SIG-M5 (cell line): ENCODE results near the gene ONECUT1.

Experiments
- DNase-seq: peaks from one replicate; lab custom pipeline; 2025; lab: John Stamatoyannopoulos, UW

Gene ONECUT1

DNA sequence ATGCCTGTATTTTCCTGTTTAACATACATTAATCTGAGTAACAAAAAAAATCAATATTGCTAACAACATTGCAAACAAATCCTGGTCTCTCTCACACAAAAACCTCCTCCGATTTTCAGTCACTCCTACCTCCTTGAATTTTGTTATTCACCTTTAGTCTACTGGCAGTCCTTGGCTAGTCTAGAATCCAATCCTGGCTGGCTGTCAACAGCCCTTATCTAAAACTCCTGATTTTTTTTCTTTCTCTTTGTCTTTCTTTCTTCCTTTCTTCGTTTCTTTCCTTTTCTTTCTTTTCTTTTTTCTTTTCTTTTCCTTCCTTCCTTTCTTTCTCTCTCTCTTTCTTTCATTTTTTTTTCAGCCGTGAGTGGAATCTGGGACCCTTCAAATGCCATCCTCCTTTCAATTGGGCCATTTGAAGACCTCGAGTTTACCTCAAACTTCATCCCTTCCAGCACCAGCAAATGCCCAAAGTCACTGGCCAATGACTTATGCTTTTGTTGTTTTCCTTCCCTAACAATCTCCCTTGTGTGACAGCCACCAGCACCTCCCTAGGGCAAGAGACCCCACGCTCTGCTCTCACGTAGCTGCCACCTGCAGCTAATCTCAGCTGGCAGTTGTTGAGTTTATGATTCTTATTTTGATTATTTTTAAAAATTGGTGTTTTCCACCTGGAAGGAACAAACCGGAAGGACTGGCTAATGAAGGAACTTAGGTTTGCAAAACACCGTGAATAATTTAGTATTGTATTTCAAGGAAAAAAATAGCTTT is 6.8 kb upstream of the ONECUT1 start:
- DNase-seq, result no peak

DNA sequence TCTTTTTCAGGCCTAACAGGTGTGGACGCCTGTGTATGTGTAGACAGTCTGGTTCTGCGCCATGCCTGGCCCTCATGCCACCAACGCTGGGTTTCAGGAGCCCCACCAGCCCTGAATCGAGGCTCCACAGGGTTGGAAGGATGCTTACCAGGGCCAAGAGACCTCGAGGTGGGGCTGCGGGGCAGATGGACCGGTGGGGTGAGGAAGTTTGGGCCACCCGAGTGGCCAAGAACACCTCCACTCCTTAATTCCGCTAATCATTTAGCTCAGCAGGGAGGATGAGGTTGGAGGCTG is 6.0 kb upstream of the ONECUT1 start:
- no peak for DNase-seq

DNA sequence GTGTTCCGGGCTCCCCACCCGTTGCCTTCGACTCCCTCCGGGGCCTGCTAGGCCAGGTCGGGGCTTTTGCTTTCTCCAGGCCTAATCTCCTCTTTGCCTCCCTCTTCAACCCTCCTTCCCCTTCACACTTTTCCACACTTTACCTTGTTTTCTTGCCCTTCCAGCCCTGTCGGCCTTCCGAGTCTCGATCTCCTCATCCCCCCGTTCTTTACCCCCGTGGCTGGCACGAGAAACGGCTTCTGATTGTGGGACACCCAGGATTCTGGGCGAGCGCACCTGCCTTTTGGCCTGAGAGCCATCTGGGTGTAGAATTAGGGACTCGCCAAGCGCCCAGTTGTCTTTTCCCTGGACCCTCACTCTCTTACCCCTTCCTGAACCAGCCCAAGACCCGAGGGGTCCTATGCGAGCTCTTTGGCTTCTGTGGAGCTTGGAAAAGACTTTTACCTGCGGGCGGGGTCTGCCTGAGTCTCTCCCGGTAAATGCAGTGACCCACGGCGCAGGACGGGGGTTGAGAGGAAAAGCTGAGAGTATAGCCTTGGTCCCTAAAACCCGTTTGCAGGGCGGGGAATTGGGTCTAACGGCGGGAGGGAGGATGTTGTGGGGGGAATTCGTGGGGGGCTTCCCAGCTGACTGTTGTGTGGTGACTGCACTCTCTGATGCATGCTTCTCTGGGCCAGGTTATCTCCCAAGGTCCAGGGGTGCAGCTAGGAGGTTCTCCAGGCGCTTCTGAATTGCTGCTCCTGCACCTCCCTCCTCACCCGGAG is 5.5 kb upstream of the ONECUT1 start:
- DNase-seq, result no peak

DNA sequence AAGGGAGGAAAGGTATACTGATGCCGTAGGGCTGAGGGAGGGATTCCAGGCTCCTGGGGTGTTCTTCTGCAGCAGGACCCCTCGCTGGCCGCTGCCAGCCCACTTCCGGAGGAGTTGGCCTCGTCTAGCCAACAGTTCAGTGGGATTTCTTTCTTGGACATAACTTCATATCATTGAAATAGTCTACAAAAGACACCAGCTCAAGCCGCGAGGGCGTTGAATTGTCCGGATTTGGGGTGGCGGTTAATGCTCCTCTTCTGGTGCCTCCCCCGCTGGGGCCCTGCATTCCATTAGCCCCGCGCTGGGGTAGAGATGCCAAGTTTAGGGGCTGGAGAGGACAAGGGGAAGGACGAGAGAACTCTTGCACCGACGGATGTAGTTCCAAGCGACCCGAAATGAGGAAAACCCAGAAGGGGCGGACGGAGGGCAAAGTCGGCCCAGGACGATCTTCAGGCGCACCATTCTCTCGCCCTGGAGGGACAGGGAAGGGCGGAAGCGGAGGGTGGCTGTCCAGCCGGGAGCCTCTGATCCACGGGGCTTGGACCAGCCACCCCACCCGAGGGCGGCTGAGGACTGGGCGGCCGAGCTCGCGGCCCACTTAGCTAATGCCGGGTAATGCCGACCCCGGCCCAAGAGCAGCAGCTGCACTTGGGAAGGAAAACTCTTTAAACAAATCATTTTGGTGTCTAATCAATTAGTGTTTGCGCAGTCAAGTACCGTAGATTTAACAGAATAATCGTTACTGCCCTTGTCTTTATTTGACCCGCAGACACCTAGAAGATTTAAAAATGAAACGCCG is 4.7 kb upstream of the ONECUT1 start:
- DNase-seq, result no peak

DNA sequence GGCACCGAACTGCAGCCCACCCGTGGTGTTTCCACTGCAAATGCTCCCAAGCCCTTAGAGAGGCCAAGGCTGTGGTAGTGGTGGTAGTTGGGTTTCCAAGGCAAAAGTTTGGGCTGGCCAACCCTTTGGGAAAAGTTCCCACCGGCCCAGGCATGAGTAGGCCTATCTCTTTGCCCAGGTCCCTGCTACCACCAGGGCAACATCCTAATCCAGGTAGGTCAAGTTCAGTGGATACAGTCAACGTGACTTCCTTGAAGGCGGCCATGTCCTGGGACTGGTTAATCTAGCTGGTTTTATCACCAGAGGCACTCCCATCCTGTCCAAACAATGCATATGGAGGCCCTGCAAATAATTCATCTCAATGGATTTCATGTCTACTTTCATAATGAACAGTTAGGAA is 1.6 kb upstream of the ONECUT1 start:
- DNase-seq, result no peak

DNA sequence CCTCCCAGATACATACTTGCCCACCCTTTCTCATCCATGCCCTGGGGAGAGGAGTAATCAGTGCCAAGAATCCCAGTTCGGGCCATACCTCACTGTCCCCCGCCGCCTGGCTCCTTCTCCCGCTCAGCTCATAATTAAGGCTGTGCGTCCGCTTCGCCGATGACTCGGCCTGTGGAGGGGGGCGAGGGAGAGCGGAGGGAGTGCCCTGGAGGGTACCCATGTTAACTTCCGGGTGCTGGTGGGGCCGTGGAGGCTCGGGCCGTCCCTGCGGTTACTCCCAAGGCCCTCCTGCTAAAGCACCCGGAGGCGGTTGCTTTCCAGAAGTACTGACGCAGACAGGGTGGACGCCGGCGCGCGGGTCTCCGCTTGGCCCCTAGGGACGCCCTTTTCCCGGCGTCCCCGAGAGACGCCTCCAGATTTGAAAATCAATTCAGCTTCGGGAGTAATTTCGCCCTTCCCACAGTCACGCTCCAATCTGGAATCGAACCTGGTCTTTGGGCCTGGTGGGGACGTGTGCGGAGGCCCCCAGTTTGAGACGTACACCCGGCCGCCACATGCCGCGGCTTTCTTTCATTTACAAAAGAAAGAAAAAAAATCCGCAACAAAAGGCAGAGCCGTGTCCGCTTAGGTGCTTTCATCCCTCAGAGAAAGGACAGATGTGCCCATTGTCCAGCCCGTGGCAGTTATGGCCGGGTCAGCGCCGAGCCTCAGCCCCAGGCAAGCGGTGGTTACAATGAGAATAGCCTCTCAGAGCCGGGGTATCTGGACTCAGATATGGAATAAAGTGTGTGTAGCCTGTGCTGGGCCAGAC is 1.0 kb upstream of the ONECUT1 start:
- DNase-seq, result no peak

DNA sequence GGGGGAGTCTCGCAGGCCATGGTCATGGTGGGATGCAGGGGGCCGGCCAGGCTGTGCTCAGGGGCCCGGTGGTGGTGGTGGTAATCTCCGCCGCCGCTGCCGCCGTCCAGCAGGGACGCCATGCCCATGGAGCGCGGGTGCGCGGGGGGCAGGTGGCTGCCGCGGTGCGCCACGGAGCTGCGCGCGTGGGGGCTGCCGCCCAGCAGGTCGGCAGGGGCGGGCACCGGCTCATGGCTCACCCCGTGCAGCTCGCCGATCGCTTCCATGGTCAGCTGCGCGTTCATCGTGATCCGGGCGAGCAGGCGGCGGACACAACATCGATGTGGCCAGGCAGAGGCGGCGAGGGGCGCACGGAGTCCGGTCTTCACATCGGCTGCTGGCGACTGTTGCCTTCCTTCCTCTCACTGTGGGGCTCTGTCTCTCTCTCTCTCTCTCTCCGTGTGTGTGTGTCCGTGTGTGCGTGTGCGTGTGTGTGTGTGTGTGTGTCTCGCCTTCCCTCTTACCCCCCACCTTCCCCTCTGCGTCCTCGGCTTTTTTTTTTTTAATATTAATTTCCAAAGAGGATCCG is 451 bp downstream of the ONECUT1 start:
- no peak for DNase-seq

DNA sequence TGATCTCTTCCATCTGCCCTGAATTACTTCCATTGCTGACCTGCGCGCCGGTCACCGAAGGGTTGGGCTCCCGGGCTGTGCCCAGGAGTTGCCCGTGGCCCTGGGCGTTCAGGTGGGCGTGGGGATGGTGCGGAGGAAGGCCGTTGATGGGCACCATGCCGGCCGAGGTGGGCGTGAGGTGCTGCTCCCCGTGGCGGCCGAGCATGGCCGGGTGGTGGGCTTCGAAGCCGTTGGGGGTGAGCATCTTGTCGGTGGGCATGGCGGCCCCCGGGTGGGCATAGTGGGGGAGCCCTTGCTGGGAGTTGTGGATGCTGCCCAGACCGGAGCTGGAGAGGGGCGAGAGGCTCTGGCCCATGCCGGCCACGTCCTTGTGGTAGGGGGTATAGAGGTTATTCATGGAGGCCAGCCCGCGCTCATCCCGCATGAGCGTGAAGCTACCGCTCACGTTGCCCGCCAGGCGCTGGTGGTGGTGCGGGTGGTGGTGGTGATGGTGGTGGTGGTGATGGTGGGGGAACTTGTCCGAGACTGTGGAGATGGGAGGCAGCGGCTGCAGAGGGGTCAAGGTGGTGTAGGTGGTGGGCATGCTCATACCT is 1.0 kb downstream of the ONECUT1 start:
- no peak for DNase-seq

DNA sequence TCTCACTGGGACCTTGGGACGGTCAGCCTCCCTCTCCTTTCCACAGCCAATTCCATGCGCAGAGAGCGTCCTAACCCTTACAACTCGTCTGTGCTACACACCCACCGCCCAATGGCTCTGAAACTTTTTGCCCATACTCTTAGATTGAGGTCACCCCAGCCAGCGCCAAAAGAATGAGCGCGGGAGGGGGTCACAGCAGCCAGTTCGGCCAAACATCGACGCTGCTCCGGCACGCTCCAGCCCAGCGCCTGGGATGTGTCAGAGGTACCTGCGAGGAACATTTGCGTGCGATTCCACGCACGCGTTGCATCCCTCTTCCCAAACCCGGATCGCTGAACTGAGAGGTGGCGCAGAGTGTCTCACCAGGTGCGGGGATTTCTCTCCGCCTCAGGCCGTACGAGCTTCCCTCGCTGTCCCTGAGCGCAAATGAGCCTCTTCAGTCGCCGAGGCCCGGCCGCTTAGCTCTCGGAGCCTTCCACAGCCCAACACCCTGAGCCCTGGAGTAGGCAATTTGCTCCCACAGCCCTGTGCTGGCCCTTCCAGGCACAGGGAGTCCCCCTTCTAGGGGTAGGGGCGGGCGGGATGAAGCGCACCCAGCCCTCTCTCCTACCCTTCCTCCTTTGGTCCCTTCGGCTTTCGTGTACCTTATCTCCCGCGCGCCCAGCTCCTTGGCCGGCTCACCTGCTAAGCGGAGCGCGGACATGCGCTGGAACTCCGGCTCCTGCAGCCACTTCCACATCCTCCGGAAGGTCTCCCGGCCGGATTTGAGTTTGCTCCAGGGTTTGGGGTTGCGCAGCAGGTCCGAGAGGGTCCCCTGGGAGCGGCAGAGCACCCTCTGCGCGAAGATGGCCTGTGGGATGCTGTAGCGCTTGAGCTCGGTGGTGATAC is 1.8 kb downstream of the ONECUT1 start:
- DNase-seq, result no peak

DNA sequence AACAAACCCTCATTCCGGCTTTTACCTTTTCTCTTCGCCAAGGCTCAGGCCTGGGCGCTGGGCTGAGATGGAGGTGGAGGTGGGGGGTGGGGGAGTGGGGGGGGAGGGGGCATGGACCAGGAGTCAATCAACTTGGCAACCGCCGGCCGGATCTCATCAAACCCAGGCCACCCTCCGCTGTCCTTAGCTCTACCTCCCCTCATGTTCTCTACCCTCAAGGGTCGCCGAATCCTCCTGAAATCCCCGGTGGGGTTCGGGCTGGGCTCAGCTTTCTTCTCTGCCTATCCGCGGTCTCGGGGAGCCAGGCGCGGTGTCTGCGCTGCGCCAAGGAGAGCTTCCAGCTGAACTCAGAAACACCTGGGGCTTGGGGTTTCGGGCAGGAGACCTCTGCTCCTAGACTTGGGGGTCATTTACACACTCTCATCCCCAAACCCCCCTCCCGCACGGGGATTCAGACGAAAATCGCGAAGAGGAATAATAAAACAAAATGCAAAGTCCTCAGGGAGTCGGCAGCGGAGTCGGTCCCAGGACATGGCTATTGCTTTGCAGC is 2.5 kb downstream of the ONECUT1 start:
- no peak for DNase-seq

DNA sequence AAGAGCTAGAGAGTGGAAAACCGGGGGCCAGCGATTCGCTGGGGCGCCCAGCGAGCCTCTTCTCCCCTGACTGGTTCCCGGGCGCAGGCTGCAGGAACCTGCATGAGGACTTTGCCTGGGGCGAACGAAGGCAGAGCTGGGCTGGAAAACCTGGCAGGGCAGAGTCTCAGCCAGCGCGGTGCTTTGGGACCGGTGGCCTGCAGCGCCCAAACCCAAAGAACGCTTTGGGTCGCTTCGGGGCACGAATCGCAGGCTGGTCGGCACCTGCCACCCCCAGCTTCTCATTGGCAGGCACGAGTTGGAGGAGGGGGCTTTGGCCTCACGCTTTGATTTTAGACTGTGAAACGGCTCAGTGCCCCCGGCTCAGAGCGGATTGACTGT is 3.0 kb downstream of the ONECUT1 start:
- no peak for DNase-seq

DNA sequence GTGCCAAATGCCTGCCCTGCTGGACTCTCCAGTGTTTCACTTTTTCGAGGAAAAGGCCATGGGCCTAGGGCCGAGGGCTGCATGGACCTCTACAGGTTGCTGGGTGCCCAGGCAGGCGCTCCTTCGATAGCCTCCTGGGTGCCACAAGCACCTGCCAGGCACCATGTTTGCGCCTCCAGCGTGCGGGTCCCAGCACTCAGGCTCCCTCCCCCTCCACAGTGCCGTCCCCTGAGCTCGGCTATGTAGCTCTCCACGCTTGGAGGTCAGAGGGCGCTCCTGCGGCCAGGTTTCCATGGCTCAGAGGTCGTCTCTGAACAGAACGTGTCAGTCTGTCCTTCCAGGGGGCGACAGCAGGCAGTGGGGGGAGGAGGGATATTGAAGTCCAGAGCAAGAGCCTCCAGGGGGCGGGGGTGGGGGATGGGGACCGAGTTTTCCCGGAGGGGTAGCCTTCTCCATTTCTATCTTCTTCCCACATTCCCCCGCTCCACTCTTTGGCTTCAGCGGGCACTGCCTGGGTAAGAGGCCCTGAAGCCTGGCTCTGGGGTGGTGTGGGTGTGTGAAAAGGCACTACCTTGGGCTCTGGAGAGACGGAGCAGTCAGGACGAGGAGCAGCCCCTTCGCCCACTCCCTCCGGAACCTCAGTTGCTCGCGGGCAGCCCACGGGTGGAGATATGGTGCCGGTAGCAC is 3.6 kb downstream of the ONECUT1 start:
- no peak for DNase-seq

DNA sequence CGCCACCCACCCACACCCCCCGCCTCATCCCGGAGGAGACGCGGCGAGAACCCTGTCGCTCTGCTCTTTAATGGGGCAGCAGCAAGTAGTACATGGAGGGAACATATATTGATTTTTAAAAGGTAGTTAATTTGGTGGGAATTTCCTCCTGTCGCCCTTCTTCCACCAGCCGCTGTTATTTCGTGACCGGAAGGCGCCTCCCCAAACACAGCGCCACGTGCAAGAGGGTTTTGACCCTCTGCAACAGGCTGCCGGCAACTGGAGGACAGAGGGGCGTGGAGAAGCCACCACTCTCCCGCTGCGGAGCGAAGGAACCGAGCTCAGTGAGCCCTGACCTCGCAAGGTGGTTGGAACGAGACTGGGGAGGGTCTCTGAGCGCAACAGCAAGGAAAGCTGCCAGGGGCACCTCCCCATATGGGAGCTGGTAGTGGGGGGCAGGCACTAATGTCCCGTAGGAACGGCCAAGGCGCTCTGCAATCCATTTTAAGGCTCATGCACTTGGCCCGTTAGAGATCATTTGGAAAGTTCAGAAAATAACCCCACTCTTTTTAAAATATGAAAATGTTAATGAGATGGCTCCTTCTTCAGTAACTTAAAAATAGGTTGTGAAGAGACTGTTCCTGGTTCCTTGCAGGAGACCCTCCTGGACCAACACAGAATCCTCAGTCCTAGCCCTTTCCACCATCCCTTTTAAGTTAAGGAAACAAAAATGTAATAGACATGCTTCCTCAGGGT is 4.3 kb downstream of the ONECUT1 start:
- DNase-seq, result no peak

DNA sequence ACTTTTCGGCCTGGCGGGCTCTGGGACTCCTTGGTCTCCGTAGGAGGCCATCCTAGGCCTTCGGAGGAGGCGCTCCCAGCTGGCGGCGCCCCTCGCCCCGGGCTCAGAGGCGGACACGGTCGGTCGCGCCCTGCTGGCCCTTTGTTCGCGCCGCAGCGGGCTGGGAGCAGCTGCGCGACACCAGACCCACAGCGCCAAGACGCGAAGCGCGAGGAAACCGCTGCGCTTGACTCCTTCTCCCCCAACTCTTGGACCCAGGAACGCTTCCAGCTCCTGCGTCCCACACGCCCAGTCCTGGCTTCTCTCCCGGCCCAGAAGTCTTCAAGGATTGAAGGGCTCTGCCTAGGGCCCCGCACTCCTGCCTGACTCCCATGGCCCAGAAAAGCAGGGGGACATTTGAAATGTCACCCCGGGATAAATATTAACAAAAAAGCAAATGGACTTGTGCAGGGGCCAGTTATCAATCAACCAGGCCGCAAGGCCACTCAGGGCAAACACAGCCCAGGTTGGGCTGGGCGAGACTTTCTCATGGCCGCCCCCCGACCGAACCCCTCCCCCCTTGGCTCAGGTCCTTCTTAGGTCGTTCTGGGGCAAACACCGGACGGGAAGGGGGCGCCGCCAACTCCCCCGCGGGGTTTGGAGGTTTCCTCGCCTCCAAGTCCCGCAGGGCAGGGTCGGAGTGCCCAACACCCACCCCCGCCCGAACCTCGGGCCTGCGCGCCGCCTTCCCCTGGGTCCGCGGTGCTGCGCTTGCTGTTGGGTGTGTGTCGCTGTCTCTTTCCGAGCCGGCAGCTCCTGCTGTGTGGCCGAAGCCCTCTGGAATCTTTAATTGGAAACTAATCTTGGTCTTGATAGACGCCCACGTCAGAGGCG is 5.1 kb downstream of the ONECUT1 start:
- DNase-seq, result no peak

DNA sequence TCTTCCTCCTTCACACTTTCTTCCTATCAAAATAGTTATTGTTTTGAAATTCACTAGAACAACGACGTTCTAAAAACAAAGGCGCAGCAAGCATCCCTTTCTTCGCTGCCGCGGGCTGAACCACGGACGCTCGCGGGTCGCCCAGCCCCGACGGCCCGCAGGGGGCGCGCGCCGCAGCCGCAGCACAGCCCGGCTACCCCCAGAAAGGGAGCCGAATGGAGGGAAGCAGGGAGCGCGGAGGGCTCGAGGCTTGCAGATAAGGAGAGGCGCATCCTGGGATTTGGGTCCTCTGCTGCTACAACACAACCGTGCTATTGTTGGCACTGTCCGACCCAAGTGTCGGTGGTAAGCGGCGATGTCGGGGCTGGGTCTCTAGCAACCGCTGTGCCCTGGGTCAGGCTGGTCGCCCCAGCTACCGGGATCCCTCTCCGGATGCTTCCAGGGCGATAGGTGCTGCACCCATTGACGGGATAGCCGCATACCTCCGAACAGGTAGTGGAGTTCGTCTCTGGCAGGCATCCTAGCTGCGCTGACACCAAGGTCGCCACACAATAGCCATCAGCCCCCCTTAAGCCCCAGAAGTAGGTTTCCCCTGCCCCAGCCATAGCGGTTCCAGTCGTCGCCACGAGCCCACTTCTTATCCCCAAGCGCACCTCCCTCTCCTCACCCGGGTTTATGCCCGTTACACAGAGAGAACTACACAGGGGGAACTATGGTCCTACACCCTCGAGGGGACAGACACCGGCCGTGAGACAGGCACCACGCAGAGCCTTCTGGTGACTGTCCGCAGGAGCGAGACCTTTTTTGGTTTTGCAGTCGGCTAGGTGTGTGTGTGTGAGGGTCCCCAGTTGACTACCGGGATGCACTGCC is 6.0 kb downstream of the ONECUT1 start:
- DNase-seq, result no peak

DNA sequence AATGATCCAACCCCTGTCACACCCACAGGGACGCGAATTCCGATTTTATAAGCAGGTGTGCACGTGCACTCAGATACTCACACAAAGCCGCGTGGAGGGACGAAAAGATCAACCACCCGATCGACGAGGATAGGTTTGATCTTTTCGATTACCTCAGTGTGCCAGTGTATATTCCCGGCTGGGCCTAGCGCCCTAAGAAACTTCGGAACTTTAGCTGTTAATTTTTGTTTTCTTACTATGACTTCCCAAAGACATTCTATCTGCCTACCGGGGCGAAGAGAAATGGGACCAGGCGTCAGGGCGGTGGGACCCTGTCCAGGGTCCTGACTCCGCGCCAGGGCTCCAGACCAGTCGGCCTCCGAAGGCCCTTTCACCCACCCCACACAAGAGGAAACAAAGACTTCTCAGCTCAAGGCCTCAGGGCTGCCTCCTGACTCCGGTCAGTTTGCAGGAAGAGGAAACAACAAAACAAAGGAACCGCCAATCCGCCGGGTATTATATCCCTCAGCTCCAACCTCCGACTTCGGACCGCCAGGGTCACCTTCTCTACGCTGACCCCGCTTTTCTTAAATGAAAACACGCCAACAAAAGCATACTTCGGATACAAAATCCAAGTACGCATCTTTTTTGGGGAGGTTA is 6.8 kb downstream of the ONECUT1 start:
- no peak for DNase-seq
